HT1080 (cell line): ENCODE results near the gene ATP4B. TPM values are rescaled to one million over a fixed set of nuclear protein-coding genes. Genes with fewer than 3 reads are reported as not detected.

Source experiments
- DNase-seq: peaks from one replicate; pipeline ENCODE4 v3.0.0-alpha.2; 2015; ENCODE audit warnings: low read depth
- polyA plus RNA-seq, 2 experiments: library from polyadenylated mRNA; depleted of rRNA; stranded (reverse); fragments of >200 nt; gene quantifications; 2 replicates each; pipeline ENCODE4 v1.2.3, GENCODE V29; 2015
- total RNA-seq: library from RNA; depleted of rRNA; stranded (reverse); fragments of >200 nt; shearing (Covaris generic); gene quantifications from 2 replicates; pipeline ENCODE4 v1.2.3, GENCODE V29; 2014; rRNA removed

Gene ATP4B
- total RNA-seq, result 0.13 TPM in 1 of 2 replicates, not detected in the other
- 0.07 TPM in 1 of 2 replicates, not detected in the other for polyA plus RNA-seq (2015; cell fraction: cytosol; rRNA removed)
- polyA plus RNA-seq (2015; cell fraction: nucleus; rRNA removed), result 0.43 TPM in 1 of 2 replicates, not detected in the other

GRCh38 chr13:113657851-113658741 is at the start of gene ATP4B:
Gene ATP4B (minus strand): TSS chr13:113658198. CDS start chr13:113658144, 54 bp downstream.
- no peak for DNase-seq

GRCh38 chr13:113672002-113672651 is 14.1 kb upstream of the ATP4B start:
- DNase-seq, result no peak

GRCh38 chr13:113671066-113672001 is 13.3 kb upstream of the ATP4B start:
- no peak for DNase-seq

DNA sequence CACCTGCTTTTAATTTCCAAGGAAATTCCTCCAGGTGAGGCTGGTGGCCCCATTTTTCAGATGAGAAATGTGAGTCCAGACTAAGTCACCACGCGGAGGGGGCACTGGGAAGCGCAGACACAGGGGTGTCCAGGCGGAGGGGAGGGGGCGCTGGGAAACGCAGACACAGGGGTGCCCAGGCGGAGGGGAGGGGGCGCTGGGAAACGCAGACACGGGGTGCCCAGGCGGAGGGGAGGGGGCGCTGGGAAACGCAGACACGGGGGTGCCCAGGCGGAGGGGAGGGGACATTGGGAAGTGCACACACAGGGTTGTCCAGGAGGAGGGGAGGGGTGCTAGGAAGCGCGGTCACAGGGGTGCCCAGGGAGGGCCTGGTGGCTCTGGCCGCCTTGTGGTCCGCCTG is 12.5 kb upstream of the ATP4B start:
- no peak for DNase-seq

- DNase-seq, result no peak
These were observed 11.8 kb upstream of the ATP4B start for GRCh38 chr13:113669755-113670341.

GRCh38 chr13:113669231-113669754 is 11.3 kb upstream of the ATP4B start:
- no peak for DNase-seq

GRCh38 chr13:113668491-113668971 is 10.5 kb upstream of the ATP4B start:
- DNase-seq, result no peak

- no peak for DNase-seq
These were observed 9.9 kb upstream of the ATP4B start for GRCh38 chr13:113667771-113668490.

DNA sequence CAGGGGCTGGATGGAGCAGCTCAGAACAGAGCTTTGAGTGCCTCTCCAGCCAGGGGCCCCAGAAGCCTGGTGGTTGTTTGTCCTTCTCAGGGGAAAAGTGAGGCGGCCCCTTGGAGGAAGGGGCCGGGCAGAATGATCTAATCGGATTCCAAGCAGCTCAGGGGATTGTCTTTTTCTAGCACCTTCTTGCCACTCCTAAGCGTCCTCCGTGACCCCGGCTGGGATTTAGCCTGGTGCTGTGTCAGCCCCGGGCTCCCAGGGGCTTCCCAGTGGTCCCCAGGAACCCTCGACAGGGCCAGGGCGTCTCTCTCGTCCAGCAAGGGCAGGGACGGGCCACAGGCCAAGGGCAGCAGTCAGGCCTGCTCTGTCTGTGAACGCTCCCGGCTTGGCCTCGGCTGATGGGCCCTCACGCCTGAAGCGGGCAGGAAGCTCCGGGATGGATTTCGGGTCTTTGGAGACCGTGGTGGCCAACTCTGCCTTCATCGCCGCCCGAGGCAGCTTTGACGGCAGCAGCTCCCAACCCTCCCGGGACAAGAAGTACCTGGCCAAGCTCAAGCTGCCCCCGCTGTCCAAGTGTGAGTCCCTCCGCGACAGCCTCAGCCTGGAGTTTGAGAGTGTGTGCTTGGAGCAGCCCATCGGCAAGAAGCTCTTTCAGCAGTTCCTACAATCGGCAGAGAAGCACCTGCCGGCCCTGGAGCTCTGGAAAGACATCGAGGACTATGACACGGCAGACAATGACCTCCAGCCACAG is 9.1 kb upstream of the ATP4B start, which contains the start of gene GRK1:
GRK1 (plus strand) TSS at position 269 of the 751 bp plus-strand sequence; CDS start at position 437, 168 bp downstream.
- no peak for DNase-seq

DNA sequence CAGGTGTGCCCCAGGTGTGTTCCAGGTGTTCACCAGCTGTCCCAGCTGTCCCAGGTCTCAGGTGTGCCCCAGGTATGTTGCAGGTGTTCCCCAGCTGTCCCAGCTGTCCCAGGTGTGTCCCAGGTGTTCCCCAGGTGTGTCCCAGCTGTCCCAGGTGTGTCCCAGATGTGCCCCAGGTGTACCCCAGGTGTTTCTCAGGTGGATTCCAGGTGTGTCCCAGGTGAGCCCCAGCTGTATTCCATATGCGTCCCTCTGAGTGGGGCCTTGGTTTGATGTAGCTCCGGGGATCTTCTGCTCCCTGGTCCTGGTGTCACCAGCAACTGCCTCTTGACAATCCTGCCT is 8.3 kb upstream of the ATP4B start:
- DNase-seq, result no peak

DNA sequence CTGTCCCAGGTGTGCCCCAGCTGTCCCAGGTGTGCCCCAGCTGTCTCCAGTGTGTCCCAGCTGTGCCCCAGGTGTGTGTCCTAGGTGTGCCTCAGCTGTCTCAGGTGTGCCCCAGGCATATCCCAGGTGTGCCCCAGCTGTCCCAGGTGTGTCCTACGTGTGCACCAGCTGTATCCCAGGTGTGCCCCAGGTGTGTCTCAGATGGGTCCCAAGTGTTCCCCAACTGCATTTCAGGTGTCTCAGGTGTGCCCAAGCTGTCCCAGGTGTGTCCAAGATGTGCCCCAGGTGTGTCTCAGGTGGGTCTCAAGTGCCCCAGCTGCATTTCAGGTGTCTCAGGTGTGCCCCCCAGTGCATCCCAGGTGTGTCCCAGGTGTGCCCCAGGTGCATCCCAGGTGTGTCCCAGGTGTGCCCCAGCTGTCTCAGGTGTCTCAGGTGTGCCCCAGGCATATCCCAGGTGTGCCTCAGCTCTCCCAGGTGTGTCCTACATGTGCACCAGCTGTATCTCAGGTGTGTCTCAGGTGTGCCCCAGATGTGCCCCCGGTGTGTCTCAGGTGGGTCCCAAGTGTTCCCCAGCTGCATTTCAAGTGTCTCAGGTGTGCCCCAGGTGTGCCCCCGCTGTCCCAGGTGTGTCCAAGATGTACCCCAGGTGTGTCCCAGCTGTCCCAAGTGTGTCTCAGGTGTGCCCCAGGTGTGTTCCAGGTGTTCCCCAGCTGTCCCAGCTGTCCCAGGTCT is 7.8 kb upstream of the ATP4B start:
- DNase-seq, result no peak

DNA sequence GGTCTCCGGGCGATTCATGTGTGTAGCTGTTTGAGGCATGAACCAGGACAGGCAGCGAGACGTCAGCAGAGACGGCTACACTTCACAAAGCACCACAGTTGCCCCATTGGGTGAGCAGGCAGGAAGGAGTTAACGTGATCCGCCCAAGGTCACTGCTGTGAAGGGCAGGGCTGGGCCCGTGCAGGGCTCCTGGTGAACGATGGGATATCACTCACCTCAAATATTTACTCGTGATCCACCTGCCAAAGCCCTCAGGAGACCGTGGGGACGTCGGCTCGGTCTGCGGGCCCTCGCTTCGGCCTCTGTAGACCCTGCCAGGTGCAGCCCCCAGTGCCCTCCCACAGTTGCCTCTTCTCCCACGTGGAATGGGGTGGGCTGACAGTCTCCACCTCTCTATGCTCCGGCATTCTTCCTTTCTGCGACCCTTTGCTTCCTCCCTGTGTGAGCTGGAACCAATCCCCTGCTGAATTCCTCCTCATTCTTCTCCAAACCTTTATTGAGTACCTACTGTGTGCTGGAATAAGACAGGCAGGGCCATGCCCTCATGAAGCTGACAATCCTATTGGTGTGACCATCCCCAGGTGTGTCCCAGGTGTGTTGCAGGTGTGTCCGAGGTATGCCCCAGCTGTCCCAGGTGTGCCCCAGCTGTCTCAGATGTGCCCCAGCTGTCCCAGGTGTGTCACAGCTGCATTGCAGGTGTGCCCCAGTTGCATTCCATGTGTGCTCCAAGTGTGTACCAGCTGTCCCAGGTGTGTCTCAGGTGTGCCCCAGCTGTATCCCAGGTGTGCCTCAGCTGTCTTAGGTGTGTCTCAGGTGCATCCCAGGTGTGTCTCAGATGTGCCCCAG is 7.0 kb upstream of the ATP4B start:
- no peak for DNase-seq

DNA sequence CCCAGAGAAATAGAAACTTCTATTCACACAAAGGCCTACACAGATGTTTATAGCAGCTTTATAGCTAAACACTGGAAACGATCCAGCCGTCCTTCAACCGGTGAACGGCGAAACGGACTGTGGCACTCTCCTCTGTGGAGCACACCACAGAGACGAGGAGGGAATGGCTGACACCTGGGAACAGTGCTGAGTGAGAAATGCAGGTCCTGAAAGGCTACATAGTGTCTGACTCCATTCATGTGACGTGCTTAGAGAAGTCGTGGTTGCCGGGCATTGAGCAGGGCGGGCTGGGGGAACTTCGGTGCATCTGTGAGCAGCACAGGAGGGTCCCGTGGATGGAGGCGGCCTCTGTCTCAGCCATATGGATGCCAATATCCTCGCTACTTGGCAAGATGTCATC is 5.9 kb upstream of the ATP4B start:
- DNase-seq, result no peak

DNA sequence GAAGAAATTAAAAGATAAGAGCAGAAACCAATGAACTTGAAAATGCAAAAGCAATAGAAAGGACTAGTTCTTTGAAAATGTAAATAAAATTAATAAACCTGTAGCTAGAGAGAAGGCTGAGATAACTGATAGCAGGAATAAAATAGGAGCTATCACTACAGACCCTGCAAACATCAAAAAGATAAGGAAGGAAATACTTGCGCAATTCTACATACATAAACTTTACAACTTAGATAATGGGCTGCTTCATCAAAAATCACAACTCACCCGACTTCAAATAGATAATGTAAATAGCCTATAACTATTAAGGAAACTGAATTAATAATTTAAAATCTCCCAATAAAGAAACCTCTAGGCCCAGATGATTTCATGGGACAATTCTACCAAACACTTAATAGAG is 3.5 kb upstream of the ATP4B start:
- no peak for DNase-seq

DNA sequence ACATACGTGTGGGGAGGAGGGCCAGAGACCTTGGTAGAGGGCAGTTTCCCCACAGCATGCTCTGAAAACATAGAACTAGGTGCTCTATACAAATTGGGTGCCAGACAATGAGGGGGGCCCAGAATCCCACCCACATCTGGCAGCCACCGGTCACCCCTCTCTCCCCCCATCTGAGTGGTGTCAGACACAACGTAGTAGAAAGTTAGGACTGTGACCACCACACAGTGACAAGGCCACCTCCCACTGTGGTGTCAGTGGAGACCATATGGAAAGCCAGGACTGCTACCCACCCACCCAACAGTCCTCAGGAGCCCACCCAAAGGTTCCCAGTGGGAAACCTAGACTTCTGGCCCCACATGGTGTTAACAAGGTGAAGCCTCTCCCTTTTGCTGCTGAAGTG is 2.1 kb upstream of the ATP4B start:
- no peak for DNase-seq

DNA sequence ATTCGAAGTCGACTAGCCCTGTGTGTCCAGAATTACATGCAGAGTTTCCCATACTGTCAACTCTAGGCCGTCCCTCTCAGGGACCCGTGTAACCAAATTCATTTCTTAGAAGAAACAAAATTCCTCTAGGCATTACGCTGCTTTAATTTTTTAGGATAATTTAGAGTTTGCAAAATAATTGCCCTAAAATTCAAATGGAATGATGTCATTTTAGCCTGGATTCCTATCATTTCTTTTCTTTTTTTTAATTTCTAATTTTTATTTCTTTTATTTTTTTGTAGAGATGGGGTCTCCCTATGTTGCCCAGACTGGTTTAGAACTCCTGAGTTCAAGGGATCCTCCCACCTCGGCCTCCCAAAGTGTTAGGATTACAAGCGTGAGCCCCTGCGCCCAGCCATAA is 1.3 kb upstream of the ATP4B start:
- DNase-seq, result no peak

DNA sequence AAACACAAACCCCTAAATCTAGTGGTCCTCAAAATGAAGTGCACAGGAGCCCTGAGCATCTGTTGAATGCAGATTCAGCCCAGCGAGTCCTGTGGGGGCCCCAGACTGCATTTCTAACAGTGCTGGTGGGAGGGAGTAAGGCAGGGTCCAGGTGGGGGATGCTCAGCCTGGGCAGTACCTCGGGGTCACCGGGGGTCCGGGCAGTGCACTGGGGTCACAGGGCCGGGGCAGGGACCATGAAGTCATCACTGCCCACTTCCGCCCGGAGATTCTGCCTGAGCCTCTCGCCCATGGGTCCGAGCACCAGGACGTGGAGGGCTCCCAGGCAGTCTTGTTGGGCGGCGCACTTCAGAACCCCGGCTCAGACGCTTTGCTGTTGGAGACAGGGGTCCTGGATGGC is 838 bp upstream of the ATP4B start:
- DNase-seq, result no peak
